Fibroblast of skin of right quadriceps (primary cell): Measurements from ENCODE around the gene CRIM1.

Experiments used
- DNase-seq: peaks from one replicate; pipeline ENCODE4 v3.0.0-alpha.2; 2013

The CRIM1 gene

DNA sequence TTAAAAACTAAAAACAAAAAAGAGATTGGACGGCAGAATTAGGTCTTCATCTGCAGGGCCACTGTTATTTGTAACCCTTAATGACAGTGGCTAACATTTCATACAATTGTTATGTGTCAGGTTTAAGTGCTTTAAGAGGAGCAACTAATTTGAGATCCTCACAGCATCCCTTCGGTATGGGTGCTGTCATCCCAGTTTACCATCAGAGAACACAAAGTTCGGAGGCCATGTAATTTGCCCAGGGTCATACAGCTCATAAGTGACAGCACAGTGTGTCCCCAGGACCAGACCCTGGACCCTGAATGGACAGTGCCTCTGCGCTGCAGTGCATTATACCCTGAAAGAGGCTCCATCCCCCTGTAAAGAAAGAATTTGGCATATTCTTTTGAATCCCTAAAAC lies 127.7 kb downstream of the CRIM1 start:
- DNase-seq = no peak

DNA sequence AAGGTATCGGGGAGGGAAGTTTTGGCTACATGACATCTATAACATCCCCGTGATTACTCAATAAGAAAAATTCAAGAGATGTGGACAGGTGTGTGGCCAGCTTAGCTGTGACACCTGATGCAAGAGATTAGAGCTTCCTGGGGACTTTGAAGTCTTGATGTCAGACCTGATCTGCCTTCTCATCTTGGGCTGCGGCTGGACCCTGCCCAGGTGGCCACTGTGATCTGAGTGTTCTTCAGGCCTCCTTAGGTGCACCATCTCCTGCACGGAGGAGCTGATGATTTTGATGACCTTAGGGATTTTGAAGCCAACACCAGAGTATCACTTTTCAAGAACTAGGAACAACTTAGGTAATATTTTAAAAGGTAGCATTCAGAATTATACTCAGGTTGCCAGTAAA lies 128.9 kb downstream of the CRIM1 start:
- DNase-seq = no peak

DNA sequence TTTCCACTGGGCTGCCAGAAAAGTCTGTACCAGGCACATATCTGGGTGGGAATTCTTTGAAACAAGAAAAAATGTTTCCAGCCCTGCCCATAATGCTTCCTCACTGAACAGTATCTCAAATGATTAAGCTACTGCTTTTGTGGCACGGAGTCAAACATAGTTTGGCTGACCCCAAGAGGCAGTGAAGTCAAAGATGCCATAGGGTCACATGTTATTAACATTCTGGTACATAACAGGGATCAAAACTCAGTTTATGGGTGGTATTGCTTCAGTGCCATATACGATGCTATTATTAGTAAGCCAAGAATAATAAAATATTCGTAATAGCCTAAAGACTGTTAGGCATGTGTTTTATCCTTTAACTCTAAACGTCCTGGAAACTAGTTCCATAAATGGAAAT lies 129.9 kb downstream of the CRIM1 start:
- DNase-seq = peak; percentile 98

DNA sequence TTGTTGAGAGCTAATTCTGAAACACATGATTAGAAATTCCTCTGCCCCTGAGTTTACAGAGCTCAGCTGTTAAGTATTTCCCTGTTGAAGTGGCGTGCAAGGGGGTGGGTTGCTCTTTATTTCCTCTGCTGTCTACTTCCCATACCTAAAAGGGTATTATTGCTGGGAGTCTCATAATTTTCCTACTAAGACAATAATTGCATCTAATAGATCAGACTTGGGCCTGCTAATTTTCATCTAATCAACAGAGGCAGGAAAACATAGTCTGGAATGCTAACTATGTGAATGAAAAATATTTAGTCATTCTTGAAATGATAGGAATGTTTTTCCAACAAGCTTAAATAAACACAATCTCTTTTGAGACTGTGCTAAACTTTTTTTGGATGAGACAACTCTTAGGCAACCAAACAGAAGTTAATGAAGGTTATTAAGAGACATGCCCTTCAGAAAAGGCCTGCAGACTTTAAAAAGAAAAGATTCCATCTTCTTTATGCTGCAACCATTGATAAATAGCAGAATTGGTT lies 131.0 kb downstream of the CRIM1 start:
- peak; percentile 93 for DNase-seq

DNA sequence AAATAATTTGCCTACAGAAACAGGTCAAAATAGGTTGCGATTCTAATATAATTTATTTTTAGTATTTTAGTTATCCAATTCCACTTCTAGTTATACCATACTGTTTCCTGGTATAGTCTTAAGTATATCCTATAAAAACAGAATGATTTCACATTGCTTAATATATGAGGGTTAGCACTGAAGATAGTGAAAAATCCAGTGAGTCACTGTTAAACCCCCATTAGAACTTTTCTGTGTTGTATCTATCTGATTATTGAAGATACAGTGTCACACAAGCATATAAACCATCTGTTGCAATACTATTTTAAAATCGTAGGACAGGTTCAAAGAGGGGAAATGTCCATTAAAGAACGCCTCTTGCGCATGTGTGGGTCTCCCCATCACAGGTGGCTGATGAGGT lies 132.4 kb downstream of the CRIM1 start:
- peak; percentile 35 for DNase-seq

DNA sequence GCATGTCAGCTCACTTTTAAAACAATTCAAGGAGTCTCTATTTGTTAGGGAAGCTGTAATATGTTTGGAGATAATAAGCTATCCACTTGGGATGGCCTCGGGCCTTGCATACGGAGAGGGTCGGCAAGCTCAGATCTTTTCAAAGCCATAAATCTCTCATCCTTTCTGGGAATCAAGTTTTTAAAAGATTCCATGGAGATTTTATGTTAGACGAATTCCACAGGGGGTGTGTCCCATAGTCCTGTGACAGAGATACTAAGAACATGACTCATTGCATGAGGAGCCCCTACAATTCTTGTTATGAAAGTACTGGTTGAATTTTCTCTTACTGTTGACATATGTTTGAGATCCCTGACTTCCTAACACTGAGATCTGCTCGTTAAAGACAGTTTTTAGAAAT lies 133.7 kb downstream of the CRIM1 start:
- DNase-seq = peak; percentile 90

DNA sequence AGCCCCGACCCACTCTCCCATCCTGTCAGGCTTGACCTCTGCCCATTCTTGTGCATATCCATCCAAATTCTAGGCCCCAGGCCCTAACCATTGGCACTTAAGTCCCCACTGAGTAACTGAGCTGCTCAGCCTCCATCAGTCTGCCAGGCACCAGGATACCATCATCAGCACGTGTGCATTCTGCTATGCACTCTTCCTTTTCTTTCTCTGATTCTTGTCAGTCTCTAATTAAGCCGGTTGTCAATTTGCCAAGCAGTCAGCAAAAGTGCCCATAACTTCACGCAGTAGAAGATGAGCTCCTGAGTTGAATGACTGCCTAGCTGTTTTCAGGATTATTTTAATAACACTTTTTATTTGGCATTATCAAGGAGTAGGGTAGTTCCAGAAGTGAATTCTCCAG lies 135.2 kb downstream of the CRIM1 start:
- DNase-seq = no peak

DNA sequence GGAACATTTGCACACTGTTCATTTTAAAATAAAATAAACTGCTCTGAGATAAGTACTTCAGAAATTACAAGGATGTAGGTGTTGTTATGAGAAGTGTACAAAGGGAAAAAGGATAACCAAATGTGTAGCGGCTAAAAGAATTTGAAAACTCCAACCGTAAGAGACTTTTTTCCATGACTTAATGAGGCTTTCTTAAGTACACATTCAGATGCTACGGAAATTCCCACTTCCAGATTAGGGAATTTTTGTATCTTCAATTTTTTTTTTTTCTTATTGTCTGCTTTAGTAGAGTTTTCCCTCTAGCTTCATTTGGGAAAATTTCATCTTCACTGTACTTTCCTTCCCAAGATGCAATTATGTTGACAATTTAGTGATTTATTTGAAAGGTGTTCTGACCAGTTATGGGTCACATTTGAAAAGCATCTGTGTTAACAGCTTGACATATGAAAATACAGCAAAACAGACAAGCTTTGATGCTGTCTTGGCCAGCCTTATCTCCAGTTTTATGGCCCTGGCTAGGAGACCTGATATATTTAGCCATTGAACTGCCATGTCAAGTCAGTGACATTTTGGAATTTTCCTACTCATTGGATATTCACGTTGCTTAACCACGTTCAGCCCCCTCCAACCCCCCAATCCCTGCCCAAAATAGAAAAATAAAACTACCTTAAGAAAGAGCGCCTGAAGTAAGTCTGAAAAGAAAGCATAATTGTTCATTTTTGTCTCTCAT lies 136.8 kb downstream of the CRIM1 start:
- DNase-seq = peak; percentile 27

DNA sequence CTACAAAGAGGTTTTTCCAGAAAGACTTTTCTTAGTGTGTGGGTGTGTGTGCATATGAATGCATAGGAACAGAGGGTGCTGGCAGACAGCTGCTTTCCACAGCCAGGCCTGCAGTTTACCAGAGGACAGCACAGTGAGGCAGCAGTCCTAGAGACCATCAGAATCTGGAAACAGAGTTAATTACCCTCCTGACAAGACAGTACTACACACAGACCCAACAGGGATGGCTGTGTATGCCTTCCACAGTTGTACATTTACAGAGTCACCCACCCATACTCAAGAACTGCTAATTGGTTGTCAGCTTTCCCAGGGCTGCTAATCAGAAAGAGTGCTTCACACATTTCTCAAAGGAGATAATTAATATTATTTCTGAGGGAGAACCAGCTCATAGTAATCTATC lies 137.7 kb downstream of the CRIM1 start:
- DNase-seq = no peak

DNA sequence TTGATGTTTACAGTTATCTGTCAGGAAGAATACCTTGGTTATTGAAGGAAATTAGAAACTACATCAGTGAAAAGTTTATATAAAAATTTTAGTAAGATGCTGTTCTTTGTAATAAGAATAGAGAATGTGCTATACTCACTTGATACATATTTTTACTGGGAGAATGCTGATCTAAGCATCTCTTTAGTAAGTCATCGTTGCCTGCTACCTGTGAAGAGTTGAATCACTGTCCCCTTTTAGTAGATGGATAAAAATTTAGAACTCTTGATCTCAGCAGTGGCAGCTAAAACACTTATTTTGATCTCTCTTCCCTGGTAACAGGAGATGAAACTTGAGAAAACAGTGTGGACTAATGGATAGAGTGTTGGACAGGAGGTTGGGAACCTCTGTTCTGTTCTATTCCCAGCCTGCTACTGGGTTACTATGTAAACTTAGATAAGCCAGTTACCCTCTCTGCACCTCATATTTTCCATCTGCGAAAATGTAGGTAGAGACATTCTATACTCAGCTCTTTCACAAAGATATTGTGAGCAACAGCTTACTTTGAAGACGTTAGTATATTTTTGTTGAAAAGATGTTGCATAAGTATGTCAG lies 142.1 kb downstream of the CRIM1 start:
- no peak for DNase-seq

DNA sequence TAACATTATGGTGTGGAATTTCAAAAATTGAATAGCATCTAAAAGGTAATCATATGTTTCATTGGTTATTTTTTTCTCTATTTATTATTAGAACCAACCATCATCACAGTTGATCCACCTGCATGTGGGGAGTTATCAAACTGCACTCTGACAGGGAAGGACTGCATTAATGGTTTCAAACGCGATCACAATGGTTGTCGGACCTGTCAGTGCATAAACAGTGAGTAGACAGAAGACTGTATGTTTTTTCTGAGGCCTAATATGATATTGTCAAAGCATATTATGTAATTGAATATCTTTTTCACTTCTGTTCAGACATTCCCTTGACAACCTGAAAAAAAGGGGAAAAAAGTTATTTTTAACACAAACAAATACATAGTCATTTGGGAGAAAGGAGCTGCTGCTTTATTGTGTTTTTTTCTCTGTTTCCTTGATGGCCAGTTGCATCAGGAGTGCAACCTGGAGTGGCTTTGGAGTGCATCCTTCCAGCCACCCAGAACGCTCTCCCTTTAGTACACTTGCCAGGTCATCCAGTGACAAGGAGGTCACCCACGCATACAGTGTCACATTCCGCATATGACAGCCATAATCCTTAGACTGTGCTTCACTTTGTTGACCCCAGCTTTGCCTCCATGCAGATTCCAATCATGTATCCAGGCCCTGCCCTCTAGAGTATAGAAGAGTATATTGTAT lies 143.7 kb downstream of the CRIM1 start:
- no peak for DNase-seq

DNA sequence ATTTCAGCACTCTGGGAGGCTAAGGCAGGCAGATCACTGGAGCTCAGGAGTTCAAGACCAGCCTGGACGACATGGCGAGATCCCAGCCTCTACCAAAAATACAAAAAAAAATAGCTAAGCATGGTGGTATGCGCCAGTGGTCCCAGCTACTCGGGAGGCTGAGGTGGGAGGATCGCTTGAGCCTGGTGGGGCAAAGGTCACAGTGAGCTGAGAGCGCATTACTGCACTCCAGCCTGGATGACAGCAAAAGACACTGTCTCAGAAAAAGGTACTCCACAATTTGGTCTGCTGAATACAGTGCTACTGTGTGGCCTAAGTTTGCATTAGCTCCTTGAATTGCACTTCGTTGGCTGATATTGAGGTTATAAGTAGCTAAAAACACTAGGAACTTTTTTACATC lies 144.5 kb downstream of the CRIM1 start:
- DNase-seq = no peak

DNA sequence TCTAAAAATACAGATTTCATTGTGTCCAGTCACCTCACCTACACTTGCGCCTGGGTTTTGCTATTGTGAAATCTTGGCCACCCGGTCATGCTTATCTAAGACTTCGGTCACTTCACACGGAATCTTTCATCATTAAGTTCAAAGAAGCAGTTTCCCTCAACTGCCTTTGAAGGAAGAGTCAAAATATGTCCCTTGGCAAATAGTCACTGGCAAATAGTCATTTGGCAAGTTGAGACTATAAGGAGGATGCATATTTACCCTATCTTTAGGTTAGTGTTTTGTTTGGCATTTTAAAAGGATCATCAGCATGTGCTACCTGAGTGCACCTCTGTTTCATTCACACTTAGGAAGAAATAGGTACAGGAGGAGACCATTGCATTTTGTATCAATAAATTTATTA lies 146.5 kb downstream of the CRIM1 start:
- no peak for DNase-seq

DNA sequence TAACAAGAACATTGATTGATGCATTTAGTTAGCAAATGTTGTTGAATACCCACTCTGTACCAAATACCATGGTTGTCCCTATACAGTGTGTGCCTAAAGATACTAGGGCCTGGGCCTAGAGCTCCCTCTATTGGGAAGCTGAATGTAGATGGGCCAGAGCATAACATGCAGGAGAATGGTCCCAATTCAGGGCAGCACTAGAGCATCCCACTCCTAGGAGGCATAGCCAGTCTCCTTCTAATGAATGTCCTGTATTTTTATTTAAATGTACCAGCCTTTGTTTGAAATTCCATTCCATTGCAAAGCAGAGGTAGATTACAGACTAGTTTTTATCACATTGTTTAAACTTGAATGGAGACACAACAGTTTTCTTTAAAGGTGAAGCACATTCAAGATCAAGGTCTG lies 151.8 kb downstream of the CRIM1 start:
- peak; percentile 67 for DNase-seq

DNA sequence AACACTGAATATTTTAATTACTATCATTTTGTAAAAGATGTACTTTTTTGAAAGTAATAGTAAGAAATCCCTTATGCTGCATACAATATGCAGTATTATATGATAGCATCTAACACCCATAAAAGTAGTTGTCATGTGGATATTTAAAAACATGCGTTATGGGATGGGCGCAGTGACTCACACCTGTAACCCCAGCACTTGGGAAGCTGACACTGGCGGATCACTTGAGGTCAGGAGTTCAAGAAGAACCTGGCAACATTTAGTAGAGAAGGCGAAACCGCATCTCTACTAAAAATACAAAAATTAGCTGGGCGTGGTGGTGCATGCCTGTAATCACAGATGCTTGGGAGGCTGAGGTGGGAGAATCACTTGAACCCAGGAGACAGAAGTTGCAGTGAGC lies 153.5 kb downstream of the CRIM1 start:
- no peak for DNase-seq

DNA sequence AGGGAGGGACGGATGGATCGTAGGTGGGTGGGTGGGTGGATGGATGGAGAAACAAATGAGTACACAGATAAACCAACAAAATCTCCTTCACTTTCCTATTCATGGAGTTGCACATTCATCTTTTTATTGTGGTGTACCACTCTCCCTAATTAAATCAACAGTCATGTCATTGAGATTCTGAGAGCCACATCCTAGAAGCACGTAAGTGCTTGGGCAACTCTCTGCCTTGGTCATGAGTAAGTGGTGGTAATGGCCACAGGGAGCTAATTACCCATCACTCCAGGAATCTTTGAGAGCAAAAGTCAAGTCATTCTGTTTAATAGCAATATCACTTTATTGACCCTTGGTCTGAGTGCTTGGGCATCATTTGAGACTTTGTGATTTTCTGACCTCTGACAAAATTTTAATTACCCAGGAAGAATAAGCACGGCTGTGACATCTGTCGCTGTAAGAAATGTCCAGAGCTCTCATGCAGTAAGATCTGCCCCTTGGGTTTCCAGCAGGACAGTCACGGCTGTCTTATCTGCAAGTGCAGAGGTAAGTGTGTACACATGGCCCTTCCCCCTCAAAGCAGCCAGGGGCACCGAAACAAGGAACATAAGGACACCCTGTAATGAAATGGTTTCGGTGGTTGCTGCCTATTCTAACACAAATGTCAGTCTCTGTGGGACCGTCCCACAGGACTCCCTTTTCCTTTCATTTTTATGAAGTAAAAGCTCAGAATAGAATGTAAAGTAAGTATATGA lies 156.5 kb downstream of the CRIM1 start:
- DNase-seq = no peak

DNA sequence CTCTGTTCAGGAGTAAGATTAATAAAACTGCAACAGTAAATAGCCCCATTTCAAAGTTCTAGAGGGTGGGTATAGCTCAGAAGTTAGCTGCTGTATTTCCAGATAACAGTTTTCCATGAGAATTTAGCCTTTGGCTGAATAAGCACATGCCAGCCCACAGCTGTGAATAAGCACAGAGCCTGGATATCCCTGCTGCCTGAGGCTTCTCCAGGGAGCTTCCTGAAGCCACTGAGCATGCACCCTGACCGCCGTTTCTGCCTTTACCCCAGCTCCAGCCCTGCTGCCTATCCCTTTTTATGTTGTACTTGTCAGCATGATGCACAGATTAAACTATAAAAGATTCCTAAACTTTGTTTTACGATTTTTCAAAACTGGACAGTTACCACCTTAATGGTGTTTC lies 157.1 kb downstream of the CRIM1 start:
- DNase-seq = no peak

DNA sequence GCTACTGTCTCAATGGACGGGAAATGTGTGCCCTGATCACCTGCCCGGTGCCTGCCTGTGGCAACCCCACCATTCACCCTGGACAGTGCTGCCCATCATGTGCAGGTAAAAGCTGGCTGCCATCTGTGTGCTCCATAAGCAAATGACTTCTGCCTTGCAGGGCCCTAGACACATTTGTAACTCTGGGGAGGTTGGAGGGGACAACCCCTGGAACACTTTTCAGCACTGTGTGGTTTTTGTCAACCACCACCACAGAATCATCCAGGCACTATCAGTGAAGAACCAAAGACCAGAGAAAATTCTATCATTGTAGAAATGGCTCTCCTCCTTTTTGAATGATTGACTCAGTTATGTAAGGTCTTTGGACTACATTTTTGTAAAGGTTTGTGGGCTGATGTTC lies 158.1 kb downstream of the CRIM1 start:
- no peak for DNase-seq

DNA sequence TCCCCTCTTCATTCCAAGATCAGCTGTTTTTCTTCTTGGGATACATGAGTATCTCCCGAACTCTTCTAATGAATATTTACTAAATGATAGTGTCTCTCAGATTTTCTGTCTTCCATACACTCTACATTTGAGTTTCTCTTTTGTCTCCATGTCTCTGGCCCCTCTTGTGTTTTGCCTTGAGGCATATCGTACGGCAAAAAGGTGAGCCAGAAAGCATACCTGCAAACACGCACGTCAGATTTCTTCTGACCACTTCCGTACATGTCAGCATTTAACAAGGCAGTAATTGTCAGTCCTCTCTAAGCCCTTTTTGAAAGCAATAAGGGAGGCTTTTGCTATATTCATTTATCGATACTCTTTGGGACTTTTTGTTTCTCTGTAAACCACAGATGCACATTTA lies 160.0 kb downstream of the CRIM1 start:
- no peak for DNase-seq

DNA sequence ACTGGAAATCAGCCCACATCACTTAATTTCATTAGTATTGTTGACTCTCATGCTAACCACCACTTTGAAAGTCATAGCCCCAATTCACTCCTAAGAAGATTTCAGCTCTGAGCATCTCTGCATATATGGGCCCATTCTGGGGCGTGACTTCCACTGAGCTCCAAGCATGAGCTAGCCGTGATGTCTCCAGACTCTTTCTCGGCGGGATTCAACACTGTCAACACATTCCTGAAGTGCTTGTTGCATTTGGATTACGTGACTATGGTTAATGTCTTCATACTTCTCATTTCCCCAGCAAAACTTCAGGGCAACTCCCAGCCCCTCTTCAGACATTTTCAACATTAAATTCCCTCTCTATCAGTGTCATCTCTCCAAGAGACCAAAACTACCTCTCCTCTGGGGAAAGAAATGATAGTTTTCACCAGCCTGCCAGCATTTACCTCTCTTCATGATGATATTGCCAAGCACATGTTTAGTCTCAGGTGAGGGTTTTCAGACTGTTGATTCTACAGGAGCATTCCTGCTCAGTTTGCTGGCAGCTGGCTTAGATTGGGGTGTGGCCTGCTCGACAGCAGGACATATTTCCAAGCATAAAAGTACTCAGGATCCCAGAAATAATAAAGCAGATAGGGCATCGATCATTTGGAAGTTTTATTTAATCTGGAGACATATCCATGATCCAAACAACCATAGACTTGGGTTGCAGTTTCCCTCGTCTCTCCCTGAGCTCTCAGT lies 160.7 kb downstream of the CRIM1 start:
- DNase-seq = peak; percentile 88

DNA sequence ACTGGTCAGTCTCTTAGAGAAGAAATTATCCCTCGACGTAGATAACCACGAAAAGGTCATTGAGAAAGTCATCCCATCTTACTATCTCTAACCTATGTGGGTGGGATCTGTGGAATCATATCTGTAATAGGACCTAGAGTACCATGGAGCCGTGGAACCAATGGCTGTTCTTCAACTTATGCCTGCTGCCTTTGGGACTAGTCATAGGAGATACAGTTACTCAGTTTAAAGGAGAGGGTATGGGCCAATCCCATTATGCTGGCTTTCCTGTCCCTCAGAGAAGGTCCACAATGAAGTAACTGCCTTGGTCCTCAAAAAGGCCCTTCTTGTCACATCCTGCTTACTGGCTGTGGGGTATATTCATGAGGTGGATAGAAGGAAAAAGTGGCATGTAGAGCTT lies 164.9 kb downstream of the CRIM1 start:
- DNase-seq = no peak

DNA sequence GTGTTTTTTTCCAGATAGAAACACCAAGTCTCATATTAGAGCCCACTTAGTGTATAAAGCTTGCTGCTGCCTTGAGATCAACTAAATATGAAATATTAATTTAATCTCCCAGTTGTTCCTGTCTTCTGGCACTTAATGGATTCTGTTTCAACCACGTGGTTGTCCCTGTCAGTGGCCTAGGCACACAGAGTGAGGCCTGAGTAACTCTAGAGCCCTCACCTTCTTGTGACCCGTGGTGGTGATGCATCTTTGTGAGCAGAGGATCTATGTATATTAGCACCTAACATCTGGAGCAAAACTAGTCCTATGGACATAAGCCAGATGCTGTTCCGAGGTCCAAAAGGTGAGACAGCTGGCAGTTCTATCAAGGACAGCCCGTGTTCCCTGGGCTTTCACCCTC lies 167.6 kb downstream of the CRIM1 start:
- no peak for DNase-seq

DNA sequence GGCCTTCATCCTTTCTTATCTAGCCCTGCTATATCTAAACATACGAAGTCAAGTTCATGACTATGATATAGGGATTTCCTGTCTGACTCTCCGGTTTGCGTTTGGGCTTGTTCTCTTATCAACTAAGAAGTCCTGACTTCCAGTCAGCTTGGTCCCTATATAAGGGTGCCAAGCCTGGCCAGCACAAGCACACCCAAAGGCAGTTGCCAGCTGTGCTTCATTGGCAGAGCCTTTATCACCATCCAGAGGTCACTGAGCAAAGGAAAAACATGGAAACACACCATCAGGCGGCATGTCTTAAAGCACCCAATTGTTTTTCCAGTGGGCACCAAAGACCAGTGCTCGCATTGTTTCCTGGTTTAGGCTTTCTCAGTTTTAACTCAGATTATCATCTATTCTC lies 169.7 kb downstream of the CRIM1 start:
- DNase-seq = no peak
